ENCODE data around the gene MYCBPAP. TPM values are rescaled to one million over a fixed set of nuclear protein-coding genes. Genes with fewer than 3 reads are reported as not detected.

Gene MYCBPAP
- total RNA-seq, 3 donors from 2014 or later: 1.6 to 3.4 (median 2.4) TPM

DNA sequence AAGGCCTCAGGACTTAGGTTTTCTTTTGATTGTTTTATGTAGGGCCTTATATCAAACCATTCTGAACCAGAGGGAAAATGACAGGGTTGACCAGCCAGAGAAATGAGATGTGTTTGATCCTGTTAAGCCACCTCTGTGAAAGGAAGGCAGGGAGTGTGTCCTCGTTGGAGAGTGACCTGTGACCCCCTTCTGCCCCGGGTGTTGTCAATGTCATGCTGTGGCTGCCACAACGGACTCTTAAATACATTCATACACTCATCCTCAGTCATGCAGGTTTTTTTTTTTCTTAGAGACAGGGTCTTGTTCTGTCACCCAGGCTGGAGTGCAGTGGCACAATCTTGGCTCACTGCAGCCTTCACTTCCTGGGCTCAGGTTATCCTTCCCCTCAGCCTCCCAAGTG, 6.1 kb downstream of the MYCBPAP start:
- no peak for ATAC-seq
- peak in 1 of 3 donors; percentile 10 for DNase-seq
- Histone ChIP-seq H3K4me3 (no peak overlapping the region), H3K4me1 (ENCODE audit: low read depth) (peaks cover 3% of the 10 kb centered on the region), H3K9me3 (no peaks in the 10 kb centered on the region), H3K36me3 (ENCODE audit: low read depth) (no peaks in the 10 kb centered on the region)
- intact Hi-C loops (cut with DNase I, micrococcal nuclease): no loop called here
- TF ChIP-seq, protein P1, sequence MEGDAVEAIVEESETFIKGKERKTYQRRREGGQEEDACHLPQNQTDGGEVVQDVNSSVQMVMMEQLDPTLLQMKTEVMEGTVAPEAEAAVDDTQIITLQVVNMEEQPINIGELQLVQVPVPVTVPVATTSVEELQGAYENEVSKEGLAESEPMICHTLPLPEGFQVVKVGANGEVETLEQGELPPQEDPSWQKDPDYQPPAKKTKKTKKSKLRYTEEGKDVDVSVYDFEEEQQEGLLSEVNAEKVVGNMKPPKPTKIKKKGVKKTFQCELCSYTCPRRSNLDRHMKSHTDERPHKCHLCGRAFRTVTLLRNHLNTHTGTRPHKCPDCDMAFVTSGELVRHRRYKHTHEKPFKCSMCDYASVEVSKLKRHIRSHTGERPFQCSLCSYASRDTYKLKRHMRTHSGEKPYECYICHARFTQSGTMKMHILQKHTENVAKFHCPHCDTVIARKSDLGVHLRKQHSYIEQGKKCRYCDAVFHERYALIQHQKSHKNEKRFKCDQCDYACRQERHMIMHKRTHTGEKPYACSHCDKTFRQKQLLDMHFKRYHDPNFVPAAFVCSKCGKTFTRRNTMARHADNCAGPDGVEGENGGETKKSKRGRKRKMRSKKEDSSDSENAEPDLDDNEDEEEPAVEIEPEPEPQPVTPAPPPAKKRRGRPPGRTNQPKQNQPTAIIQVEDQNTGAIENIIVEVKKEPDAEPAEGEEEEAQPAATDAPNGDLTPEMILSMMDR (IDR thresholded peaks at IDR 0.05): no peak

DNA sequence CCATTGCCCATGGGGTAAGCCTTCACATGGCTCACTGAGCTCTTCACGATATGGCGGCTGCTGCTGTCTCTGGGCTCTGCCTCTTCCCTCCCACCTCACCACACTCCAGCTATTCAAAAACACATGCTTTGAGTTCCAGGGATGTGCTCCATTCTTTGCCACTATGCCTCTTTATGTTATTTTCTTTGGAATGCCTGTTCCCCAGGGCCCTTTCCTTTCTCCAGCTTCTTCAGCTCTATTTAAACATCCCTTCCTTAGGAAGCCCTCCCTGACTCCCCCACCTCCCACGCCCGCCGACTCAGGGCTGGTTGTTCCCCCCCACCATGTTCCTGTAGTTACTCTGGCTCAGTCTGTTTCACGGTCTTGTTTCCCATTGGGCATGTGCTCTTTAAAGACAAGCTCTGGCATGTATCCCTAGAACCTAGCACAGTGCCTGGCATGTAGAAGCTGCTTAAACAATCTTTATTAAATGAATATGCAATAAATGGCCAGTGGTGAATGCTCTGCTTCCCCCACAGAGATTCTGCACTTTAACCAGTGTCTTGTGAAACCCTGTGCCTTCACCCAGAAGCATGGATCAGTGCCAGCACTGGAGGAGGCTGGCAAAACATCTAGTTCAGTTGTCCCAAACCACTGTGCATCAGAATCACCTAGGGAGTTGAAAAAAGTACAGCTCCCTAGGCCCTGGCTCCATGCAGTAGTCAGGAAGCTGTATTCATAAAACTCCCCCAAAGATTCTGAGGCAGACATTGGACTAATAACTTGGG, 6.9 kb downstream of the MYCBPAP start:
- DNase-seq: peak in 1 of 3 donors; percentile 31
- Histone ChIP-seq H3K36me3 (ENCODE audit: low read depth) (no peaks in the 10 kb centered on the region), H3K4me3 (no peak overlapping the region), H3K9me3 (no peaks in the 10 kb centered on the region), H3K4me1 (ENCODE audit: low read depth) (peaks cover 3% of the 10 kb centered on the region)
- TF ChIP-seq, protein P1 (IDR thresholded peaks at IDR 0.05): no peak
- no peak for ATAC-seq
- intact Hi-C loops (cut with DNase I, micrococcal nuclease): no loop called here

DNA sequence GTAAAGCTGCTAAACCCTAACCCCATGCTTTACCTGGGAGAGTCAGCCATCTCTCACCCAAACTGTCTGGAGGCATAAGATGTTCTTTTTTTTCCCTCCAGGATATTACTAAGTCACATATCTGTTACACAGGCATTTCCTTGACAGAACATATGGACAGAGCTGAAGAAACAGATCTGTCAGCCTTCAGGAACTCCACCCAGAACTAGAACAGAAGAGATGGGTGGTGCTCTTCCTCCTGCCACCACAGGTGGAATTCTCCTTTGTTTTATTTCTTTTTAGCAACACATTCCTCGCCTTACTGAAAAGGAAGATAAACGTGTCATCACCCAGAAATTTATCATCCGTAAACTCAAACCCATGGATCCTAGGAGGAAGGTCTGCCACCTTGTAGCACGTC, 8.8 kb downstream of the MYCBPAP start:
- DNase-seq (no peak), ATAC-seq (peak; percentile 65)
- TF ChIP-seq, protein P1 (IDR thresholded peaks at IDR 0.05): no peak

DNA sequence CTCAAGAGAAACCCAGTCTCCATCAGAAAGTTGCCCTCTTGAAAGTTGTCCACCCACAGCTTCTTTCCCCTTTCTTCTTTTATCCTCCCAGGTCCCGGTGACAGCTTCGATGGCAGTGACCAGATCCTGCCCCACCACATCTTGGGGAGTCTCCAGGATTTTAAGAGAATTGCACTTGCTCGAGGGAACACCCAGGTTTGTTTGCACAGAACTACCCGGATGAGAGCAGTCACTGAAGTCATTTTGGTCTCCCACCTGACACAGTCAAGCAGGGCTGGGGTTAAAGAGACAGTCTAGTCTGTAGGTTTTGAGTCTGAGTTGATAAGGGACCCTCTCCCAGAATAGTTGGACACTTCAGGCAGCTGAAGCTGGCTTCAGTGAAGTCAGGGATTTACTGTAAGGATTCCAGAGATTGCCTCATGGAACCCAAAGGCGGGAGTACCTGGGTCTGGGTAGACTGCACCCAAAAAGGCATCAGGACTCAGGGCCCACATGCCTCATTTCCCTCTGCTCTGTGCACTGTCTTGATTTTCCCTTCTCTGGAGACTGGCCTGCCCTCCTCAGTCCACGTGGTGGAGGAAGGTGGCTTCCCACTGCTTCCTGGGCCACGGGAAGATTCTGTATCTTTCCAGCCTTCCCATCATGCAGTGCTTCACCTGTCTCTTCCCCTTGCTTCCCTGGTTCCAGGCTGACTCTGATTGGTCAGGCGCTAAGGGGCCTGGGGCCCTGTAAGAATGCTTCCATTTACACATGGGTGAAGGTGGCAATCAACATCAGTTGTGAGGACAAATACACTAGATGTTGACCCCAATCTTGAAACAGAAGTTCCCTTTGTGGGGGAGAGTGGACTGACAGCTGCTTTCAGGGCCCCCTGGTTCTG, 9.5 kb downstream of the MYCBPAP start:
- TF ChIP-seq, protein P1 (IDR thresholded peaks at IDR 0.05): no peak
- no peak for DNase-seq
- peaks cover 3% of the 10 kb centered on the region for H3K4me1 ChIP-seq (ENCODE audit: low read depth)
- peak; percentile 57 for ATAC-seq
- H3K36me3 ChIP-seq (ENCODE audit: low read depth): no peaks in the 10 kb centered on the region
- intact Hi-C loops (cut with DNase I, micrococcal nuclease): no loop called here
- H3K9me3 ChIP-seq: no peaks in the 10 kb centered on the region
- no peak overlapping the region for H3K4me3 ChIP-seq

More for the DNA sequence above, 8.8 kb downstream of the MYCBPAP start:
- Histone ChIP-seq H3K36me3 (ENCODE audit: low read depth) (no peaks in the 10 kb centered on the region), H3K4me3 (no peak overlapping the region), H3K4me1 (ENCODE audit: low read depth) (peaks cover 3% of the 10 kb centered on the region), H3K9me3 (no peaks in the 10 kb centered on the region)
- intact Hi-C loops (cut with DNase I, micrococcal nuclease): no loop called here

DNA sequence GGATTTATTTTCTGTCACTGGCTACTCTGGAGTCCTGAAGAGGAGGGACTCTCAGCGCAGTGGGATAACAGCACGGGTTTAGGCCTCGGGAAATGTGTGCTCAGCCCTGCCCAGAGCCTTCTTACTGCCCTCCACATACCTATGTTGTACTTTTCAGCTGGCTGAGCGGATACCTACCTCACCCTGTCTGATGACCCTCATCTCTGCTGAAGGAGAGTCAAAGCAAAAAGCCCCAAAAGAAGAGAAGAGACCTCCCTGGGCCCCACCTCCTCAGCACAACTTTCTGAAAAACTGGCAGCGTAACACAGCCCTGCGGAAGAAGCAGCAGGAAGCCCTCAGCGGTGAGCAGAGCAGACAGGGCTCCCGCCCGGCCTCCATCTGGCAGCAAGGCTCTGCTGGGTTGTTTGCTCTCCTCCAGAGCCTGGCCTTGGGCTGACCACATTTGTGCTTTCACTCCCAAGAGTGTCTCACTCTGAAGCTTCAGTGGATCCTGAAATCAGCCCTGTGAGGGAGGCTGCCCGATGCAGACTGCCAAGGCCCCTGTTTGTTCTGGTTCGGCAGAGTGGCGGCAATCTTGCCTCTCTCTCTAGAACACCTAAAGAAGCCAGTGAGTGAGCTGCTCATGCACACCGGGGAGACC, 10.3 kb downstream of the MYCBPAP start:
- Histone ChIP-seq H3K9me3 (no peaks in the 10 kb centered on the region), H3K36me3 (ENCODE audit: low read depth) (no peaks in the 10 kb centered on the region), H3K4me1 (ENCODE audit: low read depth) (peaks cover 3% of the 10 kb centered on the region), H3K4me3 (no peak overlapping the region)
- DNase-seq (no peak), ATAC-seq (peak; percentile 48)
- intact Hi-C loops (cut with DNase I, micrococcal nuclease): no loop called here
- TF ChIP-seq, protein P1 (IDR thresholded peaks at IDR 0.05): no peak

All from mucosa of descending colon (tissue), 3 donors.